GM19193 (cell line): ENCODE results near the gene CREB3.

Experiments used
- POLR2A ChIP-seq: IDR thresholded peaks from 4 replicates; pipeline ENCODE4 v1.6.1; 2011; ENCODE audit not compliant: insufficient read depth, insufficient read length; ENCODE audit errors: extremely low read depth

The CREB3 gene

DNA sequence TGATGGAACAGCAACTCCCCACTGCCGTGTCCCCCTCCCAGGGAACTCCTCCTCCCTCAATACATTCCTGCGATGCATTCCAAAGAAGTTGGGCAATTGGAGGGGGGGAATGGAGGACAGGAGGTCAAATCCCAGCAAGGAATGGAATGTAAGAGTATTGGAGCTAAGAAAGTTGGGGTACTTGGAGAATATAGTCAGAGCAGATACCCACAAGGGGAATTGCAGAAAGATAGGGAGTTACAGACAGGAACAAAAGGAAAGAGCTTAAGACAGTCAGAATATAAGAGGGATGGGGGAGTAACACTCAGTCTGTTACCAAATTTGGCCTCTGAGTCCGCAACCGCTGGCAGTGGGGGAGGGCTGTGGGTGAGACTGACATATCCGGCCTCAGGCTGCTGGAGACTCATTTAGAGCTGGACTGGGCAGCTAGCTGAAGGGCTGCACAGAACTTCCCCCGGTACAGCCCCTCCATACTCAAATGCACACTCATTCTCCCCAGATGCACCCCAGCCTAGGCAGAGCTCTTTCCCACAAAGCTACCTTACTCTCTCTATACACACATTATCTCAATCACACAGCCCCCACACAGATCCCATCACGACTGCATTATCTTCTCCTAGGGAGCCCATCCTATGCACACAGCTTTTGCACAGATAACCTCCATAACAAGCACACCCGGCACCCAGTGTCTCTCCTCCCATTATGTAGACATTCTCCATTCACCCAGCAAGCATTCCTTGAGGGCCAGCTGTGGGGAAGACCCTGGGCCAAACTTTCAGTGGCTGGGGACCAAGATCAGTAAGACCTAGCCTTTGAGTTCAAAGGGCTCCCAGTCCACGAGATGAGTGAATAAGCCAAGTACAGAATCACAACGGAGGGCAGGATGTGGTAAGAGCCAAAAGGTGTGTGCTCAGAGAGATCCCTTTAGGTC lies 4.2 kb upstream of the CREB3 start:
- TF ChIP-seq POLR2A = peak; percentile 64

DNA sequence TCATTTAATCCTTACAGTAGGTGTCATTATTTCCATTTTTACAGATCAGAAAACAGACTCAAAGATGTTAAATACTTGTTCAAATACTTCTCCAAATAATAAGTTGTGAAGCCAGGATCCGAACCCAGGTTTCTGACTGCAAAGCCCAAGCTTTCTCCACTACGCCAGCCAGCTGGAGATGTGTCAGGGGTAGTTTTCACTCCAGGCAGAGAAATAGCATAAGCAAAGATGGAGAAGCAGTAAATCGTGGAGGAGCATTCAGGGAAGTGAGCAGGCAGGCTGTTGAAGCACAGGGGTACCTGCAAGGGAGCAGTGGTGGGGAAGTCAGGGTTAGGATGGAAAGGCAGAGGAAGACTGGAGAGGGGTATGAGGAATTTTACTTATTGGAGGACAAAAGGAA lies 3.4 kb upstream of the CREB3 start:
- TF ChIP-seq POLR2A = no peak

DNA sequence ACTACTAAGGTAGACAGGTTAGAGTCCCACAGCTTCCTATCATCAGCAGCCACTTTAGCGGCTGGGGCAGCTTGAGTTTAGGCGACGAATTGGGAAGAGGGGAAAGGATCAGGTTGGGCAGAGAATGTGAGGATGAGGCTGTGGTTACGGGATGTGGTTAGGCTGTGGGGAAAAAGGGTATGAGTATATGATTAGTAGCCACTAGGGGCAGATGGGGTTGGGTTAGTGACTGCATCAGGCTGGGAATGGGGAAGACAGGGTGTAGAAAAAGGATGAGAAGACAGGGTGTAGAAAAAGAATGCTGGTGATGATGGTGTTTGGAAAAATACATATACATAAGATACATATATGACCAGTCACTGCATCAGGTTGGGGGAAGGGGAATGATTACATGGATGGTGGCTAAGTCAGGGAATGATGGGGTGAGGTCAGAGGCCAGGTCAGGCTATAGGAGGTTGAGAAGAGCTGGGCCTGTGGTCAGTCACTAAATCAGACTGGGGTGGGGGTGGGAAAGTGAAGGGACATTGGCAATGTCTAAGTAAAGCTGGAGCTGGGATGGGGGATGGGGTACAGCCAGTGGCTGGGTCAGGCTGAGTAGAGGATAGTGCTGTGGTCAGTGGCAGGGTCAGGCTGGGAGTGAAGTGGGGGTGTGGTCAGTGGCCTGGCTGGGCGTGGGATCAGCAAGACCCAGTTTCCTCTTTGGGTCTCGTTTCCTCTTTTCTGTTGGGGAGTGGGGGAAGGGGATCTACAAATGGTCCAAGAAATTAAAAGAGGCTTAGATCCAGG lies 2.6 kb upstream of the CREB3 start:
- TF ChIP-seq POLR2A = no peak

DNA sequence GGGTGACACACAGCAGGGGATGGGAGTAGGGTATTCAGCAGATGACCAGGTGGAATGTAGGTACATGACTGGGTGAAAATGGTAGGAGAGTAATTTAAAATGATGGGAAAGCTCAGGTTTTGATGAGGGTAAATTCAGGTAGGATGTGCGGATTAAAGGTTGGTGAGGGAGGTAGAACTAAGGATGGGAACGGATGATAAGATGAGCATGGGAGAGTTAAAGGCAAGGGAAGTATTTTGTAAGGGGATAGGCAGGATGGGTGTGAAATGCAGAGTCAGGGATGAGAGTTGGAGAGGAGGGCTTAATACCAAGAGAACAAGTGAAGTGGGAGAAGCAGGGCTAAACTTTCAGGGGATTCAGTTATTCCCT lies 2.0 kb upstream of the CREB3 start:
- no peak for TF ChIP-seq POLR2A

DNA sequence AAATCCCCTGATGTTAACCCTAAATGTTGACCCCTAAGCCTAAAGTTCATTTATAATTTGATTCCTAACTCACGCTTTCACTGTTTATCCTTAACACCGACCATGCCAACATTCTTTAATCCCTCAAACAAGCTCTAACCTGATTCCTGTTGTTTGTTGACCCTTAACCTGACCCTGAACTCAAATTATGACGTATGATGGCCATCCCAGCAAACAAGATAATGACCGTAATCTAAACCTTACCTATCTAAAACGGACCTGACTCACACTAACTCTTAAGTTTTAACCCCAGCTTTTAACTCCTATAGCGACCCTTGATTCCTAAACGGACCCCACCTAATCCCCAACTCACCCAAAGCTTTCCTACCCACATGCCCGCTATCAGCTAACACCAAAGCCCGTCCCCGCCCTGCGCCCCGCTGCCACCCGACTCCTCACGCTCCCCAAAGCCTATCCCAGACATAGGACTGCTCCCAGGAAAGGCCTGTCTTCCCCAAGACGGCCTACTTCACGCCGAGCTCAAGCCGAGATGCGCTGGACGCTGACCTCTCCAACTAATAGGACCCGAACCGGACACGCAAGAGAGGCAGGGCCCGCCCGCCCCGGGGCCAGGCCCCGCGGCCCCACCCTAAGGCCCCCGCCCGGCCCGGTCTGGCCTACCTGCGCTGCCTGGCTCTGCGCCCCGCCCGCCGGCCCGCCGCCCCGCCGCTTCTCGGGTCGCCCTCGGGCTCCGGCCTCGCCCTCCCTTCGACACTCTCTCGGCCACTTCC lies 866 bp upstream of the CREB3 start:
- no peak for TF ChIP-seq POLR2A

DNA sequence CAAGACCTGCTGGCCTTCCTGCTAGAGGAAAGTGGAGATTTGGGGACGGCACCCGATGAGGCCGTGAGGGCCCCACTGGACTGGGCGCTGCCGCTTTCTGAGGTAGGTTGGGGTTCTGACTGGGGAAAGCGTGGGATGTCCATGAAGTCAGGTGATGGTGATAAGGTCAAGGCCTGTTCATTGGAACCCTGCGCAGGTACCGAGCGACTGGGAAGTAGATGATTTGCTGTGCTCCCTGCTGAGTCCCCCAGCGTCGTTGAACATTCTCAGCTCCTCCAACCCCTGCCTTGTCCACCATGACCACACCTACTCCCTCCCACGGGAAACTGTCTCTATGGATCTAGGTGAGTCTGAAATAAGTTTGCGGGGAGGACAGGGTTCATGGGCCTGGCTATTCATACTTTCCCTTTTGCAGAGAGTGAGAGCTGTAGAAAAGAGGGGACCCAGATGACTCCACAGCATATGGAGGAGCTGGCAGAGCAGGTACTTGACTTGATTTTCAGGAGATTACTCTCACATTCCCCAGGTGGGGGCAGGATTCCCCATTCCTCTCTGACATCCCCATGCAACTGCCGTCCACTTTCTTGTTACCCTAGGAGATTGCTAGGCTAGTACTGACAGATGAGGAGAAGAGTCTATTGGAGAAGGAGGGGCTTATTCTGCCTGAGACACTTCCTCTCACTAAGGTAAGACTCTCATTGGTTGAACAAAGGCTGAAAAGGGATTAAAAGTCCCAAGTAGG lies 505 bp downstream of the CREB3 start:
- TF ChIP-seq POLR2A = no peak

DNA sequence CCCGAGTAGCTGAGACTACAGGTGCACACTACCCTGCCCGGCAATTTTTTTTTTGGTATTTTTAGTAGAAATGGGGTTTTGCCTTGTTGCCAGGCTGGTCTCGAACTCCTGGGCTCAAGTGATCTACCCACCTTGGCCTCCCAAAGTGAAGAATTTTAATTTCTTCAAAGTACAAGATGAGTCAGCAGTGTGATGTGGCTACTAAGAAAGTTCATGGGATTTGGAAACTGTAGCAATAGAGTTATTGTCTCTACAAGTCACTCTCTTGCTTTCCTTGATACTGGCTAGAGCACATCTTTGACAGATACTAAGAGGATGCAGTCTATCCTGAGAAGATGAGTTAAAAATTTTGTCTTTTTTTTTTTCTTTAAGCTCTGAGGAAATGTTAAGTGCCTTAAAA lies 1.6 kb downstream of the CREB3 start:
- TF ChIP-seq POLR2A = no peak

DNA sequence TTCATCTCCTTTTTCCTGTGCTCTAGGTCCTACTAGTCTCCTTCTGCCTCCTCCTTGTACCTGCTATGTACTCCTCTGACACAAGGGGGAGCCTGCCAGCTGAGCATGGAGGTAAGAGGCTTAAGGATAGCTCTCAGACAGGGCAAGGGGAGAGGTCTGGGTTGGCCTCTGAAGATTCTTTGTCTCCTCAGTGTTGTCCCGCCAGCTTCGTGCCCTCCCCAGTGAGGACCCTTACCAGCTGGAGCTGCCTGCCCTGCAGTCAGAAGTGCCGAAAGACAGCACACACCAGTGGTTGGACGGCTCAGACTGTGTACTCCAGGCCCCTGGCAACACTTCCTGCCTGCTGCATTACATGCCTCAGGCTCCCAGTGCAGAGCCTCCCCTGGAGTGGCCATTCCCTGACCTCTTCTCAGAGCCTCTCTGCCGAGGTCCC lies 3.8 kb downstream of the CREB3 start:
- TF ChIP-seq POLR2A = no peak

DNA sequence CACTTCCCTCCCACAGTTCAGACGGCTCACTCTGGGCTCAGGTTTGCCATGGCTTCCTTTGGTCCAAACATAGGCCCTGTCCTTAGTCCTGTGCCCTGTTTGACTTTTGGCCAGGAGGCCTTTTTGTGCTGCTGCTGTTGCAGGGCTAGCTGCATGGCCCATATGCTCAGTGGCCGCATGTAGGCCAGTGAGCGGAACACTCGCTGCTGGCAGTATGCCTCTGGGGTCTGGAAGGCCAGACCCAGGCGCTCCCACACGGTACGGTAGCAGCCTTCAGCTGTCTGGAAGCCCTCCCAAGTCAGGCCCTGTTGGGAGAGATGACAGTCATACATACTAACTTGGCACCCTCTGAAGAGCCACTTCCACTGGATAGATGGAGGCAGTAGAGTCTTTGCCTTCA lies 4.7 kb downstream of the CREB3 start:
- no peak for TF ChIP-seq POLR2A

DNA sequence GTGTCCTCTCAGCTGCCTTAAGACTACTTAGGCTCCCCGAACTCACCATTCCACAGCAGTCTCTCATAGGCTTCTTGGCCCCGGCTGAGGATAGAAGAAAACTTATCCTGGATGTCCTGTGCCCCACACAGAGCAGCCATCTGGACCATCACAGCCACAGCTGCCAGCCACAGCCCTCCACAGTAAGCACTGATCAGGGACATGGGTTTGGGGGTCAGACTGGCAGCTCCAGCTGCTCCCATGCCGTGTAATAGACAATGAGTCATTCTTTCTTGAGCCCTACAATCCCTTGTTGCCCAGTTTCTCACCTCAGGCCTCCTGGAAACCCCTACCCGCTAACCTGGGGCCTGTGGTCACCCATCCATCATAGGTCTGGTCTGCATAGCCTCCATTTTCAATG lies 5.7 kb downstream of the CREB3 start:
- no peak for TF ChIP-seq POLR2A

DNA sequence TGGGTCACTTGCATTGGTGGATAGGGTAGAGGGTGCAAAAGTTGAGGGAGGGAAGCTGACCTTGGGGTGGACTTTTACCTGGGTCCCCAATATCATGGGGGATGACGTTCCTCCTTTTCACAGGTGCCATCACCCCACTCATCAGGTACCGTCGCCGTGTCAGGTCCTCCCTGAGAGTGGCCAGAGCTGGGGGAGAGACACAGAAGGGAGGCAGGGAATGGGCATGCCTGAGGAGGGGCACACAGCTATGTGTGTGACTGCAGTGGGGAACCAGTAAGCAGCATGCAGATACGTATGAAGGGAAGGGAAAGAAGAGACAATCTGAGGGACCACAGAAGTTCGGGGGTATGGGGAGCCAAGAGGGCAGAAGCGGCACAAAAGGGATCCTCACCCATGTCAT lies 6.5 kb downstream of the CREB3 start:
- no peak for TF ChIP-seq POLR2A

DNA sequence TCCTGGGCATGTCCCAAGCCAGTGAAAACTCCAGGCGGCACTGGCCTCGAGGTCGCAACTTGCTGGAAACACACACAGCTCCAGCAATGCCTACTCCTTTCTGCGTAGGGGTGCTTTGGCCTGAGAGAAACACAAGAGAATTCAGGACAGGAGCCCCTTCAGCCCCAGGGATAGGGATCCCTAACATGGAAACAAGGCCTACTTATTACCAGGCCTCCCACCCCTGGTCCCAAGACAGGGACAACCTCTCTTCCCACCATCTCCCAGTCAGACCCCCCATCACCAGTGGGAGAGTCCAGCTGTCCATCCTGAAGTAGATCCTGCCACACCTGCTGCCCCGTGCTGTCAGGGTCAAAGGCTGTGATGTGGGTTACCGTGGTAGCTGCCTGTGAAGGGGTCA lies 7.8 kb downstream of the CREB3 start:
- no peak for TF ChIP-seq POLR2A

DNA sequence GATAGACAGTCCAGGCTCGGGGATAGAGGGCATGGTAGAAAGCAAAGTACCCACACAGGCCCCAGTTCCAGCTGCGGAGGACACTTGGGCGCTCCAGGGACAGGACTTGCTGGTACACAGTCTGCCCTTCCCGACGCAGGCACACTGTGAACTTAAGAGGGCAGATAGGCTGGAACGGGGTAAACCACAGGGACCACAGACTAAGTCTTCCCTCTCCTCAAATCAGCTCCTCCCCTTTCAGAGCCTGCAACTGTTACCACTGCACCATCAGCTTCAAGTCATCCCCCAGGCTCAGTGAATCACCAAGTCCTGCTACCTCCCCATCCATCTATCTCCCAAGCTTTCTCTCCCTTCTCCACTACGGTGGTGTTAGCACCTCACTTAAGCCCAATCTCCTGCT lies 9.3 kb downstream of the CREB3 start:
- no peak for TF ChIP-seq POLR2A

DNA sequence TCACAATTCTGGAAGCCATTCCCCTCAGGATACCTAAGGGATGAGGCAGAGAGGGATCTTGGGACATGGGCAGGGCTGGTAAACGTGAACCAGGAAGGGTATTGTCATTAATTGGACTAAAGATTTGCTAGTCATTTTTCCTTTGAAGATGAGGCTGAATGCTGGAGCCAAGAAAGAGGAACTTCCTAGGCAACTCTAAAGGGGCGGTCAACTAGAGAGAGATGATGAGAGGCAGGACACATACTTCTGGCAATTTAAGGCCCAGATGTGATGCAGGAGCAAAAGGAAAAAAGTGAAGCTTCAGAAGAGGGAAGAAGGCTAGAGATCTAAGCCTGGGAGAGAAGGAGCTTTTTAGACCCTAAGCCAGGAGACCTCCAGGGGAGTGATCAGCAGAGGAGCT lies 11.0 kb downstream of the CREB3 start:
- TF ChIP-seq POLR2A = no peak
